OCI-LY7 (cell line): Measurements from ENCODE around the gene CSNK1G1.

Source experiments
- EZH2phosphoT487 ChIP-seq: fragments of 200-600 bp; sonication (generic); IDR thresholded peaks from 2 replicates; pipeline ENCODE4 v1.6.1; 2018; ENCODE audit warnings: low read depth, borderline replicate concordance, mild to moderate bottlenecking, mixed run types, antibody characterized with exemption, low read length, moderate library complexity, mixed read lengths
- TF ChIP-seq, protein P1 (sequence below): fragments of 200-600 bp; sonication (generic); conservative IDR thresholded peaks from 2 replicates; pipeline ENCODE4 v1.5.1; 2014; ENCODE audit warnings: mild to moderate bottlenecking, antibody characterized with exemption, low read length, moderate library complexity, mixed read lengths

DNA sequence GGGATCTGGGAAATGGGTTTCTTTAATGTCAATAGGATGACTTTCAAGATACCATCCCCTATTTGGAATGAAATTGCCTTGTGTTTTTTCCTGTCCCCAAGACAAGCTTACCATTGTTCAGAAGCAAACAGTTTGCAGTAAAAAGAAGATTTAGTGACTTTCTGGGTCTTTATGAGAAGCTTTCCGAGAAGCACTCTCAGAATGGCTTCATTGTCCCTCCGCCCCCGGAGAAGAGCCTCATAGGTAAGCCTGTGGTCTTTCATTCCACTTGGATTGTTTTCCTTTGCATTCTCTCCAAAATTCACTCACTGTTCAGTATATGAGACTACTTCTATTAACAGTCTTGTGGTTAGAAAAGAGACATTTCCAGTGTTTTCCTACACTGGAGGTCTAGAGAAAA lies 230.0 kb downstream of the CSNK1G1 start:
- TF ChIP-seq, protein P1, sequence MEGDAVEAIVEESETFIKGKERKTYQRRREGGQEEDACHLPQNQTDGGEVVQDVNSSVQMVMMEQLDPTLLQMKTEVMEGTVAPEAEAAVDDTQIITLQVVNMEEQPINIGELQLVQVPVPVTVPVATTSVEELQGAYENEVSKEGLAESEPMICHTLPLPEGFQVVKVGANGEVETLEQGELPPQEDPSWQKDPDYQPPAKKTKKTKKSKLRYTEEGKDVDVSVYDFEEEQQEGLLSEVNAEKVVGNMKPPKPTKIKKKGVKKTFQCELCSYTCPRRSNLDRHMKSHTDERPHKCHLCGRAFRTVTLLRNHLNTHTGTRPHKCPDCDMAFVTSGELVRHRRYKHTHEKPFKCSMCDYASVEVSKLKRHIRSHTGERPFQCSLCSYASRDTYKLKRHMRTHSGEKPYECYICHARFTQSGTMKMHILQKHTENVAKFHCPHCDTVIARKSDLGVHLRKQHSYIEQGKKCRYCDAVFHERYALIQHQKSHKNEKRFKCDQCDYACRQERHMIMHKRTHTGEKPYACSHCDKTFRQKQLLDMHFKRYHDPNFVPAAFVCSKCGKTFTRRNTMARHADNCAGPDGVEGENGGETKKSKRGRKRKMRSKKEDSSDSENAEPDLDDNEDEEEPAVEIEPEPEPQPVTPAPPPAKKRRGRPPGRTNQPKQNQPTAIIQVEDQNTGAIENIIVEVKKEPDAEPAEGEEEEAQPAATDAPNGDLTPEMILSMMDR = no peak
- TF ChIP-seq EZH2phosphoT487 = no peak
